GM23338 (cell line): ENCODE data around the gene GRID1. TPM values are rescaled to one million over a fixed set of nuclear protein-coding genes. Genes with fewer than 3 reads are reported as not detected.

Source experiments
- ATAC-seq: fragments of 200-7000 bp; cut with Tn5 transposase; 3 replicates; pipeline ENCODE4 v1.9.1; 2020
- DNase-seq: peaks from one replicate; pipeline ENCODE4 v3.0.0-alpha.2; 2015; ENCODE audit warnings: low spot score
- H2AFZ ChIP-seq: fragments of 200-600 bp; sonication (generic); 2 replicates; pipeline ENCODE4 v1.8.0; 2016; ENCODE audit warnings: antibody characterized with exemption, mild to moderate bottlenecking, moderate library complexity
- H3F3A ChIP-seq: fragments of 200-600 bp; sonication (generic); replicated peaks from 2 replicates; pipeline ENCODE4 v1.8.0; 2017; ENCODE audit warnings: antibody characterized with exemption, mixed run types, low read depth
- H3K27ac ChIP-seq: fragments of 200-600 bp; sonication (generic); 2 replicates; pipeline ENCODE4 v1.6.1; 2016; ENCODE audit warnings: low read depth
- H3K27me3 ChIP-seq: fragments of 200-600 bp; sonication (generic); 2 replicates; pipeline ENCODE4 v1.8.0; 2016; ENCODE audit warnings: mild to moderate bottlenecking, mixed run types, moderate library complexity; ENCODE audit not compliant: insufficient read depth
- H3K36me3 ChIP-seq: fragments of 200-600 bp; sonication (generic); 2 replicates; pipeline ENCODE4 v1.8.0; 2016; ENCODE audit warnings: mild to moderate bottlenecking; ENCODE audit not compliant: insufficient read depth
- H3K4me1 ChIP-seq: fragments of 200-600 bp; sonication (generic); 2 replicates; pipeline ENCODE4 v1.8.0; 2016; ENCODE audit warnings: mild to moderate bottlenecking, moderate library complexity; ENCODE audit not compliant: insufficient read depth
- H3K4me2 ChIP-seq: fragments of 200-600 bp; sonication (generic); 2 replicates; pipeline ENCODE4 v1.7.1; 2017; ENCODE audit warnings: mixed run types
- H3K4me3 ChIP-seq: fragments of 200-600 bp; sonication (generic); 2 replicates; pipeline ENCODE4 v1.6.1; 2016; ENCODE audit warnings: mixed run types
- H3K79me2 ChIP-seq: fragments of 200-600 bp; sonication (generic); replicated peaks from 2 replicates; pipeline ENCODE4 v1.8.0; 2017; ENCODE audit warnings: mild to moderate bottlenecking; ENCODE audit not compliant: insufficient read depth
- H3K9me2 ChIP-seq: fragments of 200-600 bp; sonication (generic); 2 replicates; pipeline ENCODE4 v1.8.0; 2017; ENCODE audit not compliant: insufficient read depth
- H4K20me1 ChIP-seq: fragments of 200-600 bp; sonication (generic); replicated peaks from 2 replicates; pipeline ENCODE4 v1.8.0; 2017; ENCODE audit warnings: mild to moderate bottlenecking; ENCODE audit not compliant: insufficient read depth
- H3K27ac Mint-ChIP-seq: 2 replicates; pipeline ENCODE4 v1.8.0; 2020; ENCODE audit warnings: inconsistent platforms, mild to moderate bottlenecking, moderate library complexity, mixed read lengths
- H3K27me3 Mint-ChIP-seq: 3 replicates; pipeline ENCODE4 v1.8.0; 2022; ENCODE audit warnings: low read depth, mild to moderate bottlenecking, moderate library complexity, mixed read lengths, inconsistent platforms; ENCODE audit not compliant: insufficient read depth, poor library complexity
- H3K36me3 Mint-ChIP-seq: 3 replicates; pipeline ENCODE4 v1.8.0; 2021; ENCODE audit warnings: low read depth, mild to moderate bottlenecking, inconsistent platforms, moderate library complexity, mixed read lengths
- H3K4me1 Mint-ChIP-seq: 3 replicates; pipeline ENCODE4 v1.8.0; 2020; ENCODE audit warnings: mild to moderate bottlenecking, inconsistent platforms, mixed read lengths
- H3K4me3 Mint-ChIP-seq: 3 replicates; pipeline ENCODE4 v1.8.0; 2021; ENCODE audit warnings: moderate library complexity, mild to moderate bottlenecking, inconsistent platforms, mixed read lengths
- H3K9me3 Mint-ChIP-seq: 3 replicates; pipeline ENCODE4 v1.8.0; 2020; ENCODE audit warnings: moderate library complexity, mild to moderate bottlenecking, inconsistent platforms, mixed read lengths
- CREB1 ChIP-seq: fragments of 250-450 bp; sonication (Bioruptor Pico); IDR thresholded peaks from 2 replicates; pipeline ENCODE4 v1.5.0; 2020; ENCODE audit warnings: low read depth, mild to moderate bottlenecking, moderate library complexity
- JUNB ChIP-seq: IDR thresholded peaks from one replicate; pipeline ENCODE4 v1.6.1; 2016; ENCODE audit warnings: antibody characterized with exemption; ENCODE audit not compliant: unreplicated experiment
- NANOG ChIP-seq: IDR thresholded peaks from 2 replicates; pipeline ENCODE4 v1.6.1; 2016; ENCODE audit warnings: antibody characterized with exemption, borderline replicate concordance
- POLR2AphosphoS5 ChIP-seq: IDR thresholded peaks from 2 replicates; pipeline ENCODE4 v1.6.1; 2016; ENCODE audit warnings: antibody characterized with exemption, low read depth
- STAT1 ChIP-seq: IDR thresholded peaks from one replicate; pipeline ENCODE4 v1.6.1; 2016; ENCODE audit warnings: antibody characterized with exemption; ENCODE audit not compliant: unreplicated experiment
- polyA plus RNA-seq: library from polyadenylated mRNA; unstranded; fragments of >200 nt; fragmentation: Nextera tagmentation; extraction: Ambion mirVana; gene quantifications from 2 replicates; pipeline ENCODE4 v1.2.1, GENCODE V29; 2016
- total RNA-seq: library from RNA; depleted of rRNA; stranded (reverse); fragments of >200 nt; shearing (Covaris generic); gene quantifications from 2 replicates; pipeline ENCODE4 v1.2.3, GENCODE V29; 2014
- TF ChIP-seq, protein P1 (sequence below), 2 experiments: fragments of 200-600 bp in 1 of 2; sonication (generic) in 1 of 2; conservative IDR thresholded peaks; 2 replicates each; pipeline versions ENCODE4 v1.5.1 to v1.6.1; 2016 to 2017; ENCODE audit warnings: antibody characterized with exemption in 2 of 2, low read depth in 2 of 2, mild to moderate bottlenecking in 2 of 2, moderate library complexity in 1 of 2
- TF ChIP-seq, protein P2 (sequence below): fragments of 250-450 bp; sonication (Bioruptor Pico); IDR thresholded peaks from 2 replicates; pipeline ENCODE4 v1.5.0; 2020; ENCODE audit warnings: mild to moderate bottlenecking, moderate library complexity

The GRID1 gene
- total and polyA plus RNA-seq, 2 experiments from 2014 or later: 0.14 to 0.15 TPM

DNA sequence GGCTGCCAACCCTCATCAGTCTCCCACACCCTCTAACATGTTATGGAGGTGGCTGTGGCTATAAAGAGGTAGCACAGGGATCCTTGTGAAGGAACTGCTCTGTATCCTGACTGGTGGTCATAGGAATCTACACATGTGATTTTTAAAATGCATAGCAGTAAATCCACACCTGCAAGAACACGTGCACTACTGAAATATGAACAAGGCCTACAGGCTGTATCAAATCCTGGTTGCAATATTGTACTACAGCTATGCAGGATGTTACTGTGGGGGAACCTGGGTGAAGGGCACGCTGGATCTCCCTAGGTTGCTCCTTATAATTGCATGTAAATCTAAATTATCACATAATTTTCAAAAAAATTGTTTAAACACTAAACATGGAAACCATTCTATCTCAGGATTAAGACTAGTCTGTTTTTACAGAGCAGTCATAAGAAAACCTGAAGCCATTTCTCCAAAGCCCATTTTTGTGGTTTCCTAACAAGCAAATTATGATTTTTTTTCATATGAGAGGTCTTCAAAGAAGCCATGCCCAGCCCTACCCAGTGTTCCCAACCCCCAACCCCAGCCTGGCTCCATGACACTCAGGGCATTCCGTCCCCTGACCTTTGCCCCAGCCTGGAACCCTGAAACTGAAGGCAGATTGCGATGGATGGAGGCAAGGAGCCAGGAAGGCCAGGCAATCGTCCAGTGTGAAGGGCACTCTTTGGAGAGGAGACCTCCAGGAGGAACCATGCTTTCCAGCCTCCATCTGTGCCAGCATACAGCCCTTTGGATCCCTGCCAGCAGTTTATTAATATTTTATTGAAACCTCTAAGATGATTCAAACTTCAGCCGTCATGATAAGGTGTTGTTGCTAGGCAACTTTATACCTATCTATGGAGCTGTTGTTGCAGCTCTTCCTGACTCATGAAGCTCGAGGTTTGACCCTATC, 161.0 kb downstream of the GRID1 start:
- Mint-ChIP-seq H3K9me3 (no peaks in the 10 kb centered on the region; the same call in 2 of the 3 replicates), H3K36me3 (no peaks in the 10 kb centered on the region), H3K27me3 (peaks cover 12% of the 10 kb centered on the region), H3K4me1 (peaks cover 9% of the 10 kb centered on the region), H3K27ac (no peak overlapping the region), H3K4me3 (no peak overlapping the region)
- Histone ChIP-seq H3K27me3 (no peaks in the 10 kb centered on the region), H3K4me3 (no peak overlapping the region), H3K79me2 (no peaks in the 10 kb centered on the region), H3F3A (no peaks in the 10 kb centered on the region), H3K36me3 (no peaks in the 10 kb centered on the region), H2AFZ (no peak overlapping the region), H3K4me1 (no peaks in the 10 kb centered on the region), H3K27ac (no peak overlapping the region), H4K20me1 (no peaks in the 10 kb centered on the region), H3K4me2 (no peak overlapping the region), H3K9me2 (no peaks in the 10 kb centered on the region)
- TF ChIP-seq POLR2AphosphoS5: no peak
- TF ChIP-seq, protein P1, sequence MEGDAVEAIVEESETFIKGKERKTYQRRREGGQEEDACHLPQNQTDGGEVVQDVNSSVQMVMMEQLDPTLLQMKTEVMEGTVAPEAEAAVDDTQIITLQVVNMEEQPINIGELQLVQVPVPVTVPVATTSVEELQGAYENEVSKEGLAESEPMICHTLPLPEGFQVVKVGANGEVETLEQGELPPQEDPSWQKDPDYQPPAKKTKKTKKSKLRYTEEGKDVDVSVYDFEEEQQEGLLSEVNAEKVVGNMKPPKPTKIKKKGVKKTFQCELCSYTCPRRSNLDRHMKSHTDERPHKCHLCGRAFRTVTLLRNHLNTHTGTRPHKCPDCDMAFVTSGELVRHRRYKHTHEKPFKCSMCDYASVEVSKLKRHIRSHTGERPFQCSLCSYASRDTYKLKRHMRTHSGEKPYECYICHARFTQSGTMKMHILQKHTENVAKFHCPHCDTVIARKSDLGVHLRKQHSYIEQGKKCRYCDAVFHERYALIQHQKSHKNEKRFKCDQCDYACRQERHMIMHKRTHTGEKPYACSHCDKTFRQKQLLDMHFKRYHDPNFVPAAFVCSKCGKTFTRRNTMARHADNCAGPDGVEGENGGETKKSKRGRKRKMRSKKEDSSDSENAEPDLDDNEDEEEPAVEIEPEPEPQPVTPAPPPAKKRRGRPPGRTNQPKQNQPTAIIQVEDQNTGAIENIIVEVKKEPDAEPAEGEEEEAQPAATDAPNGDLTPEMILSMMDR (conservative IDR thresholded peaks at IDR 0.05; ENCODE audit: low read depth in 2 of 2): no peak
- TF ChIP-seq CREB1 (CRISPR knock-in tag): no peak
- TF ChIP-seq NANOG: no peak
- TF ChIP-seq STAT1: no peak
- no peak for TF ChIP-seq JUNB
- TF ChIP-seq, protein P2, sequence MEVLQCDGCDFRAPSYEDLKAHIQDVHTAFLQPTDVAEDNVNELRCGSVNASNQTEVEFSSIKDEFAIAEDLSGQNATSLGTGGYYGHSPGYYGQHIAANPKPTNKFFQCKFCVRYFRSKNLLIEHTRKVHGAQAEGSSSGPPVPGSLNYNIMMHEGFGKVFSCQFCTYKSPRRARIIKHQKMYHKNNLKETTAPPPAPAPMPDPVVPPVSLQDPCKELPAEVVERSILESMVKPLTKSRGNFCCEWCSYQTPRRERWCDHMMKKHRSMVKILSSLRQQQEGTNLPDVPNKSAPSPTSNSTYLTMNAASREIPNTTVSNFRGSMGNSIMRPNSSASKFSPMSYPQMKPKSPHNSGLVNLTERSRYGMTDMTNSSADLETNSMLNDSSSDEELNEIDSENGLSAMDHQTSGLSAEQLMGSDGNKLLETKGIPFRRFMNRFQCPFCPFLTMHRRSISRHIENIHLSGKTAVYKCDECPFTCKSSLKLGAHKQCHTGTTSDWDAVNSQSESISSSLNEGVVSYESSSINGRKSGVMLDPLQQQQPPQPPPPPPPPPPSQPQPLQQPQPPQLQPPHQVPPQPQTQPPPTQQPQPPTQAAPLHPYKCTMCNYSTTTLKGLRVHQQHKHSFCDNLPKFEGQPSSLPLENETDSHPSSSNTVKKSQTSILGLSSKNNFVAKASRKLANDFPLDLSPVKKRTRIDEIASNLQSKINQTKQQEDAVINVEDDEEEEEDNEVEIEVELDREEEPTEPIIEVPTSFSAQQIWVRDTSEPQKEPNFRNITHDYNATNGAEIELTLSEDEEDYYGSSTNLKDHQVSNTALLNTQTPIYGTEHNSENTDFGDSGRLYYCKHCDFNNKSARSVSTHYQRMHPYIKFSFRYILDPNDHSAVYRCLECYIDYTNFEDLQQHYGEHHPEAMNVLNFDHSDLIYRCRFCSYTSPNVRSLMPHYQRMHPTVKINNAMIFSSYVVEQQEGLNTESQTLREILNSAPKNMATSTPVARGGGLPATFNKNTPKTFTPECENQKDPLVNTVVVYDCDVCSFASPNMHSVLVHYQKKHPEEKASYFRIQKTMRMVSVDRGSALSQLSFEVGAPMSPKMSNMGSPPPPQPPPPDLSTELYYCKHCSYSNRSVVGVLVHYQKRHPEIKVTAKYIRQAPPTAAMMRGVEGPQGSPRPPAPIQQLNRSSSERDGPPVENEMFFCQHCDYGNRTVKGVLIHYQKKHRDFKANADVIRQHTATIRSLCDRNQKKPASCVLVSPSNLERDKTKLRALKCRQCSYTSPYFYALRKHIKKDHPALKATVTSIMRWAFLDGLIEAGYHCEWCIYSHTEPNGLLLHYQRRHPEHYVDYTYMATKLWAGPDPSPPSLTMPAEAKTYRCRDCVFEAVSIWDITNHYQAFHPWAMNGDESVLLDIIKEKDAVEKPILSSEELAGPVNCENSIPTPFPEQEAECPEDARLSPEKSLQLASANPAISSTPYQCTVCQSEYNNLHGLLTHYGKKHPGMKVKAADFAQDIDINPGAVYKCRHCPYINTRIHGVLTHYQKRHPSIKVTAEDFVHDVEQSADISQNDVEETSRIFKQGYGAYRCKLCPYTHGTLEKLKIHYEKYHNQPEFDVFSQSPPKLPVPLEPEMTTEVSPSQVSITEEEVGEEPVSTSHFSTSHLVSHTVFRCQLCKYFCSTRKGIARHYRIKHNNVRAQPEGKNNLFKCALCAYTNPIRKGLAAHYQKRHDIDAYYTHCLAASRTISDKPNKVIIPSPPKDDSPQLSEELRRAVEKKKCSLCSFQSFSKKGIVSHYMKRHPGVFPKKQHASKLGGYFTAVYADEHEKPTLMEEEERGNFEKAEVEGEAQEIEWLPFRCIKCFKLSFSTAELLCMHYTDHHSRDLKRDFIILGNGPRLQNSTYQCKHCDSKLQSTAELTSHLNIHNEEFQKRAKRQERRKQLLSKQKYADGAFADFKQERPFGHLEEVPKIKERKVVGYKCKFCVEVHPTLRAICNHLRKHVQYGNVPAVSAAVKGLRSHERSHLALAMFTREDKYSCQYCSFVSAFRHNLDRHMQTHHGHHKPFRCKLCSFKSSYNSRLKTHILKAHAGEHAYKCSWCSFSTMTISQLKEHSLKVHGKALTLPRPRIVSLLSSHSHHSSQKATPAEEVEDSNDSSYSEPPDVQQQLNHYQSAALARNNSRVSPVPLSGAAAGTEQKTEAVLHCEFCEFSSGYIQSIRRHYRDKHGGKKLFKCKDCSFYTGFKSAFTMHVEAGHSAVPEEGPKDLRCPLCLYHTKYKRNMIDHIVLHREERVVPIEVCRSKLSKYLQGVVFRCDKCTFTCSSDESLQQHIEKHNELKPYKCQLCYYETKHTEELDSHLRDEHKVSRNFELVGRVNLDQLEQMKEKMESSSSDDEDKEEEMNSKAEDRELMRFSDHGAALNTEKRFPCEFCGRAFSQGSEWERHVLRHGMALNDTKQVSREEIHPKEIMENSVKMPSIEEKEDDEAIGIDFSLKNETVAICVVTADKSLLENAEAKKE (CRISPR knock-in tag): no peak
- ATAC-seq: no peak
- DNase-seq: no peak
